Activated T-helper 1 cell treated with anti-CD3 and anti-CD28 coated beads, Interleukin-2, amount 50 U/mL, for 16 hours (primary cell): Measurements from ENCODE around the gene E2F1.
"Not testable (repeated sequence)": the region's sequence is repeated elsewhere in the genome, so short reads cannot be mapped to it uniquely, and the experiment has no call there.

Experiments used
- DNase-seq, 2 donors: peaks; one replicate each; pipeline ENCODE4 v3.0.0-alpha.2; 2020; ENCODE audit warnings: low read depth in 1 of 2, low spot score in 1 of 2

The E2F1 gene

DNA sequence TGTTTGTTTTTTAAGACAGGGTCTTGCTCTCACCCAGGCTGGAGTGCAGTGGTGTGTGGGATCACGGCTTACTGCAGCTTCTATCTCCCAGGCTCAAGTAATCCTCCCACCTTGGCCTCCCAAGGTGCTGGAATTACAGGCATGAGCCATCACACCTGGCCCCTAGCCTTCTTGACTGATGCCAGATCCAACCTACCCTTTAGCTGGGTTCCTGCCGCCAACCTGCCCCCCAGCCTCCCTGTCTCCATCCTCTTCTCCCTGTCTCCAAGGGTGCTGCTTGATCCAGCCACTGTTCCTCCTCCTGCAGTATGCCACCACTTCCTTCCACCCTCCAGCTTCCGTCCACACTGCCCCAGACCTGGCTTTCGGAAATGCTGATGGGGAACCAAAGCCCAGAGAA, 27.3 kb downstream of the E2F1 start:
- no peak for DNase-seq

DNA sequence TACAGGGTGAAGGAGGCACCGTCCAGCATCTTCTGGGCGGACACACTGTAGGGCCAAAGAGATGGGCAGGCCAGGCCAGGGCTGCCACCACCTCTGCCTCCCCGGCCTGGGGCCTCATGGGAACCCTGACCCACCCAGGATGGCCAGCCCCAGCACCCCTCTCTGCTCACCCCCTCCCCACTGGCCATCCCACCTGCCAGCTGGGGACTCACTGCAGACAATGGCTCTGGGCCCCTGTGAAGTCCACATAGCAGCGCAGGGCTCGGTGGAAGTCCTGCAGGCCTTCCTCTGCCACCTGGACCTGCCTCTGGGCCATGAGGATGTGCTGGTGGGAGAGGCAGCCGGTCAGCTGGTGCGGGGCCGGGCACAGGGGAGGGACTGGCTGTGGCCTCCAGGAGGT, 27.7 kb downstream of the E2F1 start:
- no peak for DNase-seq

DNA sequence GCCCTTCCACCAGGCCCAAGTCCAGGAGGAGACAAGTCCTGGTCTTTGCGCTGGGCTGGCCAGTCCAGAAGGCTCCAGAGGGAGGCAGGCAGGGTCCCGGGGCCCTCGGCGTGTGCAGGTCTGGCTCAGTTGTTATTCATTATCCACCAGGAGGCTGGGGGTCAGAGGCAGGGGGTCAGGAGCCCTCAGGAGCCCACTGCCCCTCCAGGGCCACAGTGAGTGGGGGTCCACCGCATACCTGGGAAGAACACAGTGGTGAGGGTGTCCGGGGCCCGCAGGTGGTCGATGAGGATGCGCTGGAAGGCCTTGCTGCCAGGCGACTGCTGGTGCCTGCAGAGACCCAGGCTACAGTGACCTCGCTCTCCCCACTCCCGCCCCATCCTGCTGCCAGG, 28.5 kb downstream of the E2F1 start:
- no peak for DNase-seq

DNA sequence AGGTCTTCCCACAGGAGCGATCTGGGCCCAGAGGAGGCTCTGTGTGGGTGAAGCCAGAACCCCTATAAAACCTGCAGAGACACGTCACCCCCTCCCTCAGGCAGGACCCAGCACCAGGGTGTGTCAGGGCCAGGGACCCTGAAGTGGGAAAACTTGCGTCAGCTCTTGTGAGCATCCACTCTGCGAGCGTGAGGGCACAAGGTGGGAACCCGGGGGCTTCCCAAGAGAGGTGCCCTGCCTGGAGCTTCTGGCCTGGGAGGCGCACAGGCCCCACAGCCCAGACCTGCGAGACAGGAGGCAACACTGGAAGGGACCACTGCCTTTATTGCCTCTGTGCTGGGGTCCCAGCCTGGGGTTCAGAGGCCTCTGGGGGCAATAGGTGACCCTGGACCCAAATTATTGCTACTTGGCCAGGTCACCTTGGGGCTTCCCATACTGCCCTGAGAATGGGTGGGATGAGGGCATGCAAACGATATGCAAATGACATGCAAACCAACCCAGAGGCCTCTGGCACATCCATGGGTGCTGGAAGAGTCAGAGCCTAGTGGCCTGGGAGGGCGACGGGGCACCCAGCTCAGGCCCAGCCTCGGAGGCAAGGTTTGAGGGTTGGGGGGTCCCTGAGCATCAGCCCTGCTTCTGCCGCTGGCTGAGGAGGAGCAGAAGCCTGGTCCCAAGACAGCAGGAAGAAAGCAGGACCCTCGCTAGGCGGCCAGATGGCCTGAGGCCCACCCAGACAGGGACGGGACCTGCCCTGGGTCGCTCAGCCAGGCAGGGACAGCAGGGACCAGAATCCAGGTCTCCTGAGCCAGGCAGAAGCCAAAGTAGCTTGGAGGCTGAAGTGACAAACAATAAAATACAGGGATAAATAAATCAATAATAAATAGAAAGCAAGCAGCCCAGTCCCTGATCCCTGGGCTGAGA, 29.1 kb downstream of the E2F1 start:
- no peak for DNase-seq

DNA sequence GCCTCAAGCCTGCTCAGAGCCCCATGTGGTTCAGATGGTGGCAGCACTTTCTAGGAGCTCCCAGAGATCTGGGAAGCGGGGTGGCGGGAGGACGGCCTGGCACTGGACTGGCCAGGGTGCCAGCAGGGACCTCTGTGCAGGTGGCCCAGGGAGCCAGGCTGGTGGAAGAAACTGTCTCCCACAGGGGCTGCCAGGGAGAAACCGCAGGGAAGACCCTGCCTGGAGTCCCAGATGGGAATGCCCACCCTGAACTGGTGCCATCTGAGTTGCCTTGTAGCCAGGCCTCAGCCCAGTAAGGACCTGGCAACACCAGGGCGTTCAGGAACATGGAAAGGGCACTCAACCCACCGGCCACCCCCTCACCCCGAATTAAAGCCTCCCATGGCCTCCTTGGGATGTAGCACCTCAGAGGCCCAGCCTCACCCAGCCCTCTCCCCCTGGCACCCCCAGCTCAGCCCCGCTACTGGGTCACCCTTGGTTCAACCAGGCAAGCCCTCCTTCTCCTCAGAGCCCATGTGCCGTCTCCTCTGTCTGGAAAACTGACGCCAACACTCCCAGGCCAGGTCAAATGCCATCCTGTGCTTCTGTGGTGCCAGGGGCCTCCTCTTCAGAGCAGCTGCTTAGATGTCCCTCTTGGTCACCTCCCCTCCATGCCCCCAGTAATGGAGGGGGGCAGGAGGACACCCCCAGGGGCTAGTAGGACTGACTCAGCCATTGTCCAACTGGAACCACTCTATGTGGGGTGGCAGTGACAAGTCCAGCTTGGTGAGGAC, 30.0 kb downstream of the E2F1 start:
- no peak for DNase-seq

DNA sequence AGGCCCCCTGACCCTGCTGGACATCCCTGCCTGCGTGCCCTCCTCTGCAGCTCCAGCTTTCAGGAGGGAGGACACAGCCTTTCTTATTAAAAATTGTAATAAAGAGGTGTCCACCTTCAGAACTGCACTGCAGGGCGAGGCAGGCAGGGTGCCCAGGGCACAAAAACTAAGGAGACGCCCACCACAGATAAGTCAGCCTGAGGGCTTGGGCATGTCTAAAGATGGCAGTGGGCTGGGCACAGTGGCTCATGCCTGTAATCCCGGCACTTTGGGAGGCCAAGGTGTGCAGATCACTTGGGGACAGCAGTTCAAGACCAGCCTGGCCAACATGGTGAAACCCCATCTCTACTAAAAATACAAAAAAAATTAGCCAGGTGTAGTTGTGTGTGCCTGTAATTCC, 31.0 kb downstream of the E2F1 start:
- DNase-seq, result no peak

DNA sequence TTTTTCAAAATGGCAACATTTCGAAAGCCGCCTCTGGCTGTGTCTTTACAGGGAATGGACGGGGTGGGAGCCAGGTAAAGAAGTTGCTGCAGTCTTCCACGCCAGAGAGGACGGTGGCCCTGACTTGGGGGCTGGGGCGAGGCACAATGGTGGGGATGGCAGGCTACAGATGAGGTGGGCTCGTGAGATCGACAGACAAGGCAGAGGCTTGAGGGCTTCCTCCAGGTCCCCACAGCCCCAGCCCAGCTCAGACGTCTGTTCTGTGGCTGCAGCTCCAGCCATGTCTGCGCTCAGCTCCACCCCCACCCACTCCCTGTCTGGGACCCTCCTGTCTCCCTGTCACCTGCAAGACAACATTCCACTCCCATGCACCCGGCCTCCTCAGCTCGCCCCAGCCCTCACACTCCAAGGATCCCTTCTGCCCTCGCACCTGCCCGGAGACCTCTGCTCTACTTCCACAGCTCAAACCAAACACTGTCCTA, 31.5 kb downstream of the E2F1 start:
- DNase-seq, result no peak

DNA sequence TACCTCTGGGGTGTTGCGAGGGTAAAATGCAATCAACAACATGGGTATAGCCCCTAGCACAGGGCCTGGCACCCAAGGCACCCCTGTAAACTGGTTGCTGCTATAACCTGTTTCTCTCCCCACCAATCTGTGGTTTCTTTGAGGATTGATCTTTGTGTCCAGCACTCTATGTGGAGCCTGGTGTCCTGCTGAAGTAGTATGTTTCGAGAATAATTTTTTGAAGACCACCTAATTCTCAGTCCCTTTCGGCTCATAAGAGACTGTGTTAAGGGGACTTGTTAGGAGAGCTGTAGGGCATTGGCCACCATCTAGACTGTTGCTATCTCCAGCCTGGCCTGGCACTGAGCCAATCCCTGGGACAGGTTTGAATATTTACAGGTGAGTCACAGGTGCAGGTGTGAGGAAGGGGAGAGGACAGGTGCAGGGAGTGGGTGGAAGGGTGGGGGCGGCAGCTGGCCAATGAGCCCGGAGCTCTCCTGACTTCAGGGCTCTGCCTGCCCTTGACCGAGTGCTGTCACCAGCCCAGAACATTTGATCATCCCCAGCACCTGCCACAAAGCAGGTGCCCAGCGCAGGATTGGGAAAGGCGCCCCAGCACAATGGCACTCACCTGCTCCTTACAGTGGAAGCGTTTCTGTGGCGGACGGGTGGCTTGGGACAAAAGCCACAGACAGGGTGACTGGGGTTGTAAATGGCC, 32.1 kb downstream of the E2F1 start:
- DNase-seq, result no peak

DNA sequence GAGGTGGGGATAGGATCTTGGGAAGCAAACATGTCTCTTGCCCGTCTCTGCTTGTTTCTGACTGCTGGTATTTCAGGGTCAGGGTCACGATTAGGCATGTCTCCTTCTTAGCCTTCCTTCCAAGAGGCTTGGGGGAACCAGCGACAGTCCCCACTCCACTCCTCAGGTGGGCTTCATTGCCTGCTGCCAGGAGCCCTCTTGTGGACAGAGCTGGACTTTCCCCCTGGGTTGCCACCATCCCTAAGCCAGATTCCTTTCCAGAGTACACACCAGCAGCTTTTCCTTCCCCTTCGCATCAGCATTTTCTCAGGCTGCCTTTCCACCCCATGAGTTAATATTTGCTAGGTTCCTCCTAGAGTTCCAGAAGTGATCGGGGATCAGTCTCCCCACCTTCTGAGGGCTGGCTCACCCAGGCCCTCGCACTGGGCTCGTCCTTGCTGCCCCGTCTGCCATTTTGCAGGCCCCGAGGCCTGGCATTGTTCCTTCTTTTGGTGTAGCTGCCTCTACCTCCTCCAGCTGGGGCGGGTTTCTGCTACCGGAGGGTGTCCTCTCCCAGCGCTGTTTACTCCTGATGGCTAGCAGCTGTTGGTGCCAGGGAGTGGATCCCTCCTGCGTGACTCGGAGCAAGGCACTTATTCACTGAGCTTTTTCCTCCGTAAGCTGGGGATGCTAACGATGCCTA, 32.8 kb downstream of the E2F1 start:
- no peak for DNase-seq

DNA sequence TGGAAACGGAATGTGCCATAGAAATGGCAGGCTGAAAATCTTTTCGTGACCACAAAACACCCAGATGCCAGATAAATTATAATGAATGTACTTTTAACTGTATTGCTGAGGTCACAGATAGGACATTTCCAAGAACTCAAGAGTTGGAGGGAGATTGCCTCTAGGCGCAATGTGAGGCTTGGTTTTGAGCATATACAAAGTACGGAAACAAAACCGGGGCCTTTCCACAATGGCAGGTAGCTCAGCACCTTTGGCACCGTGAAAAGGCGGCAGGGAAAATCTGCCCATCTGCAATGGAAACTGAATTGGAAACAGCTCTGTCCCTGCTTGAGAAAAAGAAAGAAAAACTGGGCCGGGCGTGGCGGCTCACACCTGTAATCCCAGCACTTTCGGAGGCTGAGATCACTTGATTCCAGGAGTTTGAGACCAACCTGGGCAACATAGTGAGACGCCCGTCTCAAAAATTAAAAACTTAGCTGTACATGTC, 34.6 kb downstream of the E2F1 start:
- DNase-seq, result no peak

DNA sequence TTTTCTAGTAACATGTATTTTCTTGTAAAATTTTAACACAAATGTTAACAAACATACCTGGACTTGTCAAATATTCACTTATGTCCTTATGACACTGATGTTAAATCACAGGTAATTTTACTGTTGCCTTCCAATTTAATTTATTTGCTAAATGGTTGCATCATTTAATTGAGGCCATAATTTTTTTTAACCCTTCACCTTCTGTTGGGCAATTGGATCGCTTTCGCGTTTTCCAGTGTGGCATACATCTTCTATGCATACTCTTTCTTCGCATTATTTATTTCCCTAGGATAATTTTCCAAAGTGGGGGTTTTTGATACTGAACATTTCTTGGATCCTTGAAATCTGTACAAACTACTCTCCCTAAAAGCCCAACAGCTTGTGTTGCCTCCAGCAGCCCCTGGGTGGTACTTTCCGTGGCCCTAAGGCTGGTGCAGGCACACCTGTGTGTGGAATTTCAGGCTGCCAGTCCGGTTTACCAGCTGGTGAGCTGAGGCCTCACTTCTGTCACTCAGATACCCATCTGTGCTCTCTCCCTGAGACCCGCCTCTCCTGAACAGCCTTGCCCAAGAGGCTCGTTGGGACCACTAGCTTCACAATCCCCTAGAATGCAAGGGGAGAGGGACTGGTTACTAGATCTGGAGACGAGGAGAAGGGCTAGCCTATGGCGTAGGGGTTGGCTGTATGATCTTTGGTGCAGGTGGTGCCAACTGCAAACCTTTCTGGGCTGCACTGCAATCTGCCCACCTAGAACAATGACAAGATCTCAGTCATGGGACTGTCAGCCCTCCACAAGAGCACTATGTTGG, 35.2 kb downstream of the E2F1 start:
- no peak for DNase-seq

DNA sequence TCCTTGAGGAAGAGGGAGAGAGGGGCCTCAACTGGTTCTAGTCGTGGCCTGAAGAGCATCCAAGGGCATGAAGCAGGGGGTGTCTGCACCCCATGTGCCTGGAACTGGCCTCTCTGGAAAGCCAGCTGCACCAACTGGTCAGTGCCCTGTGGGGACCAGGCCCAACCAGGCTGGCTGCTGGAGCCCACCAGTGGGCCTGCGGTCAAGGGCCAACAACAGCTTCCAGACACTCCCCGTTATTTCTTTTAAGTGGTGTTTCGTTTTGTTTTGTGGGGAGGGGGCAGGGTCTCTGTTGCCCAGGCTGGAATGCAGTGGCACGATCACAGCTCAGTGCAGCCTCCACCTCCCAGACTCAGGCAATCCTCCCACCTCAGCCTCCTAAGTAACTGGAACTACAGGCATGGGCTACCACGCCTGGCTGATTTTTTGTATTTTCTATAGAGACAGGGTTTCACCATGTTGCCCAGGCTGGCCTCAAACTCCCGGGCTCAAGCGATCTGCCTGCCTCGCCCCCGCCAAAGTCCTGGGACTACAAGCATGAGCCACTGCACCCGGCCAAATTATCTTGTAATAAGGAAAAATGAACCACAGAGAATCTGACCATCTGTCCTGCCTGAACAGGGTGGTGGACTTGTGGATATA, 36.0 kb downstream of the E2F1 start:
- no peak for DNase-seq

DNA sequence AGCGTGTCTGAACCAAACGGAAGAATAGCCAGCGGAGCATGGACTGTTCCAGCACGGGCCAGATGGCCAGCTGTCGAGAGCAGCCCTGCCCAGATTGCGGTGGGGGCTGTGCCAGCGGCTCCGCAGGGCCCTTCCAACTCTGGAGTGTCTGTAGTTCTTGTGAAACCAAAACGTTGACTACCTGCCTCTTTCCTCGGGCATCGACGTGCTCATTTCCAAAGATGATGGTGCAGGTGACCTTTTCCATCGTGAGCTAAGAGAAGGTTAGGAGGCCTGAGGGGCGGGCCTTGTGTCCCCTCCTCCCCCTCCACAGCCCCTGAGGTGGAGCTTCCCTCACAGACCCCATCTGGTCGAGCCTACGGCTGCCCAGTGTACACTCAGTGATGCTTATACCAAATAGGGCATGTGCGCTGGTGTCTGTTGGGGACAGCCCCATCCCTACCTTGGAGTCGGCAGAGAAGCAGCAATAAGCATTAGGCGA, 36.9 kb downstream of the E2F1 start:
- no peak for DNase-seq

DNA sequence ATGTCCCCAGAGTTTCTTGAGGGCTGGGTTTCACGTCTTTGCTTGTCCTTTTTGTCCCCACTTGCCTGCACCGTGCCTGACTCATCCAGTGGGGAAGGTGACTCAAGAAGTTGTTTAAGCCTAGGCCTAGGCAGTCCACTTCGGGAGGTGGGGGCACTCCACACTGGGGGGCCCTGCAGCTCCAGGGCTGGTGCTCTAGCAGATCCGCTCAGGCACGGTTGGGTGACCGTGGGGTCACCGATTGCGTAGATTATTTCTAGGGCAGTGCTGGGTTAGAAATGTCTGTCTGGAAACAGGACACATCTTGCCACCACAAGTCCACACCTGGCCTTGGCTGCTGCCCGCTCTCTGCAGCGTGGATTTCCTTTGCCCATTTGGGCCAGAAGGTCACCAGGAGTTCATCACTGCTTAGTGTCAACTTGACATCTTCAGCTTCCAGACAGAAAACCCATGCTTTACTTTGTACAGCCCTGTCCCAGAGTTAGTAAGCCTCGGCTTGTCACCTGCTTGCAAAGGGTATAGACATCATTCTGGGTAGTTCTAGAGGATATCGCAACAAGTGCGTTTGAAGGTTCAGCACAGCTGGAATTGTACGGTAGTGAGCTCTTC, 37.7 kb downstream of the E2F1 start:
- no peak for DNase-seq

DNA sequence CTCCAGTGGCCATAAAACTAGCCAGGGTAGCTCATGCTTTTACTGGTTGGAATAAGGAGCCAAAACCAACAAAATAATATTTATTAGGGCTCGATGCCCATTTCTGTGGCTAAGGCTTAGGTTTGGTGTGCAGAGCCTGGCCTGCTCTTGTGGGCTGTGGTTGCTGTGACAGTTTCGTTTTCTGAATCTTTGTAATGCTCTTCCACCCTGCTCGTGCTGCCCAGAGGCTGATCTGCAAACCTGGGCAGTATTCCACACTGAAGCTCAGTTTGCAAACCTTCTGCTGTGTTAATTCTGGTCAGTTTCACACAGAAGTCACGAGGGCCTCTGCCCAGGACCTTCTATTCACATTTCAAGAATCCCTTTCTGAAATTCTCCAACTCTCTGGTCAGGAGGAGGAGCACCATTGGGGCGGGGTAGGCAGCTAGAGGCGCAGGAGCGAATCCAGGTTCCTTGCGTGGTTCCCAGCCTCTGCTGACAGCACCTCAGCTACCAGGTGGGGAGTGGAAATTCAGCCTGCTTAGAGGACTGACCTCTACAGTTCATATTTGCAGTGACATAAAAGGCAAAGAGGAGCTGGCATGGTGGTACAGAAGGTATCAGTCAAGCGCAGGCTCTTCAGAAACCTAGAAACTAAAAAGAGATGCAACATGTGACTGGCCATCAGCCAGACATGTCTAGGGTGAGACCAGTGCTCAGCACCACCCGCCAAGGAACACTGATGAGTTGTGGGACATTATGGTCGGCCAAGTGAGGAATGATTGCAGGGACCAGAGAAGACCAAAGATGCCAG, 38.4 kb downstream of the E2F1 start:
- no peak for DNase-seq

DNA sequence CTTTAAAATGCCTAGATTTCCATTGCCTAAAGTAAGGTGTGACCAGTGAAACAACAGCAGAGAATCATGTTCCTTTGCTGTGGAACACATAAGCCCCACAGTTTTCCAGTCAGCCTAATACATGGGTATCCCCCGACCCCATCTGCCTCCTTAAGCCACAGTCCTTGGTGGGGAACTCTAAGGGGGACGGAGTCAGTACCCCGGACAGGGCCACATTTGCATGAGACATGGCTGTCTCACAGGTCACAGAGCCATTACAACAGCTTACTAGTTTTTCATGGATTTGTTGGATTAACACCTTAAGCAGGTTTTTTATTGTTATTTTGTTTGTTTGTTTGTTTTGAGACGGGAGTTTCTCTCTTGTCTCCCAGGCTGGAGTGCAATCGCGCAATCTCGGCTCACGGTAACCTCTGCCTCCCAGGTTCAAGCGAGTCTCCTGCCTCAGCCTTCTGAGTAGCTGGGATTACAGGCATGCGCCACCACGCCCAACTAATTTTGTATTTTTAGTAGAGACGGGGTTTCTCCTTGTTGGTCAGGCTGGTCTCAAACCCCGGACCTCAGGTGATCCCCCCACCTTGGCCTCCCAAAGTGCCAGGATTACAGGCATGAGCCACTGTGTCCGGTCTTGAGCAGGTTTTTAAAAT, 39.1 kb downstream of the E2F1 start:
- not testable (repeated sequence) for DNase-seq

DNA sequence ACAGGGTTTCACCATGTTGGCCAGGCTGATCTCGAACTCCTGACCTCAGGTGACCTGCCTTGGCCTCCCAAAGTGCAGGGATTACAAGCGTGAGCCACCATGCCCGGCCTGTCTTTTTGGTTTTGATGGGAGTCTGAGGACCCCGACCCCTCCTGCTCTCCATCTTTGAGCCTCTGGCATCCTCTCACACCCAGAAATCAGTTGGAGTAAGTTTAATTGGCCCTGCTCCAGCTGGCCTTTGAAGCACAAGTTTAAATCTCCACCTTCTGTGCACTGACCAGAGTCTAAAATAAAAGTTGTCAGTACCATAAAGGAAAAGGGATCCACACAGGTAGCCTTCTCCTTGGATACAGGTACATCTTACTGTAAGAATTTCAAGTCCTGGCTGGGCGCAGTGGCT, 40.0 kb downstream of the E2F1 start:
- DNase-seq, result no peak

DNA sequence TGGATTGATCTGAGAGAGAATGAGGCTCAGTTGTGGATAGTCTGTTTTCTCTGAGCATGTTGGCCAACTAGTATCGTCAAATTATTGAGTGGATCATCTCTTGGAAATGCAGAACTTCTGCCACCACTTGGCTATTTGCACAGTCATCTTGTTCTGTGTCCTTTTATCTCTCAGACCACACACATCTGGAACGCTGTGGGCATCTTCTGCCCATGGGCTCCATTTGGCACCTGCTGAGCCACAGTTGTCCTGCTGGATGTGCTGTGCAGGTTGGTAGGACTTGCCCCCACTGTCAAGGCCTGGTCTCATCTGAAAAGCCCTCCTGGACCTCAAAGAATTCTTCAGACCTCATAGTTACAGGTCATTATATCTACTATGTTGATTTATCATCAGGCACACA, 40.8 kb downstream of the E2F1 start:
- no peak for DNase-seq
